Stimulated activated CD4-positive, alpha-beta T cell treated with anti-CD3 and anti-CD28 coated beads, Interleukin-2, amount 100 ng/mL, for 4 hours (primary cell): Measurements from ENCODE around the gene STXBP4.

Experiments
- DNase-seq: peaks from one replicate; pipeline ENCODE4 v3.0.0-alpha.2; 2020; ENCODE audit warnings: low read depth

The STXBP4 gene

GRCh38 chr17:55172612-55173011 is 204.0 kb downstream of the STXBP4 start:
- no peak for DNase-seq

- no peak for DNase-seq
Measured at GRCh38 chr17:55174133-55174532, 205.6 kb downstream of the STXBP4 start.

GRCh38 chr17:55175788-55176427 is 207.3 kb downstream of the STXBP4 start:
- no peak for DNase-seq

GRCh38 chr17:55177159-55177854 is 208.7 kb downstream of the STXBP4 start:
- no peak for DNase-seq

- DNase-seq, result no peak
Measured at GRCh38 chr17:55177855-55178217, 209.3 kb downstream of the STXBP4 start.

- no peak for DNase-seq
Measured at GRCh38 chr17:55186937-55187770, 218.6 kb downstream of the STXBP4 start.

- DNase-seq, result no peak
Measured at GRCh38 chr17:55190748-55191147, 222.2 kb downstream of the STXBP4 start.

- DNase-seq, result no peak
Measured at GRCh38 chr17:55198690-55199370, 230.3 kb downstream of the STXBP4 start.

- no peak for DNase-seq
Measured at GRCh38 chr17:55200904-55201303, 232.3 kb downstream of the STXBP4 start.

- DNase-seq, result no peak
Measured at GRCh38 chr17:55201308-55201932, 232.9 kb downstream of the STXBP4 start.

GRCh38 chr17:55202896-55203295 is 234.3 kb downstream of the STXBP4 start:
- no peak for DNase-seq

GRCh38 chr17:55208078-55208812 is 239.7 kb downstream of the STXBP4 start:
- no peak for DNase-seq

GRCh38 chr17:55210292-55210691 is 241.7 kb downstream of the STXBP4 start:
- DNase-seq, result no peak

- DNase-seq, result no peak
Measured at GRCh38 chr17:55212880-55213279, 244.3 kb downstream of the STXBP4 start.

- DNase-seq, result no peak
Measured at GRCh38 chr17:55215711-55216110, 247.1 kb downstream of the STXBP4 start.

- DNase-seq, result no peak
Measured at GRCh38 chr17:55216888-55217287, 248.3 kb downstream of the STXBP4 start.

GRCh38 chr17:55219459-55219858 is 250.9 kb downstream of the STXBP4 start:
- no peak for DNase-seq

- no peak for DNase-seq
Measured at GRCh38 chr17:55219934-55220333, 251.4 kb downstream of the STXBP4 start.
